ENCODE results near the gene MAP3K6.

The MAP3K6 gene

GRCh38 chr1:27380766-27381733 is 14.3 kb upstream of the MAP3K6 start:
- POLR2A ChIA-PET: no interaction called here
- CTCF ChIA-PET: interaction anchor here (0.7 to 15.9 kb wide), 8 partner anchors 10 to 82 kb away, joined by 3 to 442 read pairs (median 6); partner anchors contain the start of gene MAP3K6
- no peak overlapping the region for H3K4me3 ChIP-seq (ENCODE audit: low read depth, low read length)
- TF ChIP-seq CTCF (IDR thresholded peaks at IDR 0.05; ENCODE audit: insufficient read depth, low read length, missing control alignments): no peak
- no peak for DNase-seq (ENCODE audit: low read depth, low spot score)

- DNase-seq (ENCODE audit: low read depth, low spot score): no peak
- ChIA-PET CTCF (interaction anchor here (0.6 to 15.9 kb wide), 4 partner anchors 15 to 128 kb away, joined by 3 to 442 read pairs (median 4); no protein-coding TSS in a partner anchor), POLR2A (no interaction called here)
- H3K4me3 ChIP-seq (ENCODE audit: low read depth, low read length): no peak overlapping the region
- TF ChIP-seq CTCF (IDR thresholded peaks at IDR 0.05; ENCODE audit: insufficient read depth, low read length, missing control alignments): no peak
These were observed 13.5 kb upstream of the MAP3K6 start for GRCh38 chr1:27380224-27380623.

- POLR2A ChIA-PET: no interaction called here
- no peak for TF ChIP-seq CTCF (IDR thresholded peaks at IDR 0.05; ENCODE audit: insufficient read depth, low read length, missing control alignments)
- CTCF ChIA-PET: interaction anchor here (0.6 to 15.9 kb wide), 6 partner anchors 7 to 129 kb away, joined by 3 to 442 read pairs (median 4); no protein-coding TSS in a partner anchor
These were observed 12.9 kb upstream of the MAP3K6 start for GRCh38 chr1:27379564-27380122.

GRCh38 chr1:27377760-27378495 is 11.2 kb upstream of the MAP3K6 start:
- no peak for DNase-seq (ENCODE audit: low read depth, low spot score)
- TF ChIP-seq CTCF (IDR thresholded peaks at IDR 0.05; ENCODE audit: insufficient read depth, low read length, missing control alignments): no peak
- CTCF ChIA-PET: interaction anchor here (0.7 to 15.9 kb wide), 9 partner anchors 9 to 230 kb away, joined by 3 to 442 read pairs (median 4); partner anchors contain the start of gene MAP3K6
- POLR2A ChIA-PET: no interaction called here
- H3K4me3 ChIP-seq (ENCODE audit: low read depth, low read length): no peak overlapping the region

More at GRCh38 chr1:27379564-27380122, 12.9 kb upstream of the MAP3K6 start:
- no peak for DNase-seq (ENCODE audit: low read depth, low spot score)
- H3K4me3 ChIP-seq (ENCODE audit: low read depth, low read length): no peak overlapping the region

- H3K4me3 ChIP-seq (ENCODE audit: low read depth, low read length): no peak within 1 kb of the TSS
- CTCF ChIA-PET: interaction anchor here (0.8 to 6.0 kb wide), 6 partner anchors 8 to 230 kb away, joined by 3 to 32 read pairs (median 4); partner anchors contain the start of genes AHDC1, GPR3 and MAP3K6
- POLR2A ChIA-PET: no interaction called here
- DNase-seq (ENCODE audit: low read depth, low spot score): no peak
- TF ChIP-seq CTCF (IDR thresholded peaks at IDR 0.05; ENCODE audit: insufficient read depth, low read length, missing control alignments): no peak
These were observed 7.8 kb upstream of the MAP3K6 start, which contains the start of gene FCN3 for GRCh38 chr1:27374362-27375086. Gene FCN3, minus strand, starts transcription at chr1:27374824. Its CDS starts 6 bp downstream, at chr1:27374818.

Data from AG04449 (cell line).